ENCODE data around the gene MED13L.

- TF ChIP-seq, protein P1, sequence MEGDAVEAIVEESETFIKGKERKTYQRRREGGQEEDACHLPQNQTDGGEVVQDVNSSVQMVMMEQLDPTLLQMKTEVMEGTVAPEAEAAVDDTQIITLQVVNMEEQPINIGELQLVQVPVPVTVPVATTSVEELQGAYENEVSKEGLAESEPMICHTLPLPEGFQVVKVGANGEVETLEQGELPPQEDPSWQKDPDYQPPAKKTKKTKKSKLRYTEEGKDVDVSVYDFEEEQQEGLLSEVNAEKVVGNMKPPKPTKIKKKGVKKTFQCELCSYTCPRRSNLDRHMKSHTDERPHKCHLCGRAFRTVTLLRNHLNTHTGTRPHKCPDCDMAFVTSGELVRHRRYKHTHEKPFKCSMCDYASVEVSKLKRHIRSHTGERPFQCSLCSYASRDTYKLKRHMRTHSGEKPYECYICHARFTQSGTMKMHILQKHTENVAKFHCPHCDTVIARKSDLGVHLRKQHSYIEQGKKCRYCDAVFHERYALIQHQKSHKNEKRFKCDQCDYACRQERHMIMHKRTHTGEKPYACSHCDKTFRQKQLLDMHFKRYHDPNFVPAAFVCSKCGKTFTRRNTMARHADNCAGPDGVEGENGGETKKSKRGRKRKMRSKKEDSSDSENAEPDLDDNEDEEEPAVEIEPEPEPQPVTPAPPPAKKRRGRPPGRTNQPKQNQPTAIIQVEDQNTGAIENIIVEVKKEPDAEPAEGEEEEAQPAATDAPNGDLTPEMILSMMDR (IDR thresholded peaks at IDR 0.05), result no peak
- TF ChIP-seq POLR2A (IDR thresholded peaks at IDR 0.05), result no peak
Observed at GRCh38 chr12:115922952-115923564, 354.4 kb downstream of the MED13L start.
